Esophagus muscularis mucosa (tissue), 4 donors: Measurements from ENCODE around the gene PLXNC1. TPM values are rescaled to one million over a fixed set of nuclear protein-coding genes. Genes with fewer than 3 reads are reported as not detected.

ENCODE experiments used
- DNase-seq: peaks from one replicate; pipeline ENCODE4 v3.0.0-alpha.2; 2017; ENCODE audit errors: extremely low spot score
- H3K27ac ChIP-seq, 4 donors: fragments of 200-600 bp; sonication (generic); replicated peaks in 1 of 4; 1 replicate in 3 of 4; 2 replicates in 1 of 4; pipeline ENCODE4 v1.5.1; 2016 to 2019; ENCODE audit warnings: mild to moderate bottlenecking in 1 of 4
- H3K27me3 ChIP-seq, 4 donors: fragments of 200-600 bp; sonication (generic); one replicate each; pipeline versions ENCODE4 v1.5.1 to v1.6.0; 2016 to 2019
- H3K36me3 ChIP-seq, 4 donors: fragments of 200-600 bp; sonication (generic); one replicate each; pipeline ENCODE4 v1.5.1; 2016 to 2019
- H3K4me1 ChIP-seq, 4 donors: fragments of 200-600 bp; sonication (generic); one replicate each; pipeline ENCODE4 v1.5.1; 2016 to 2019
- H3K4me3 ChIP-seq, 4 donors: fragments of 200-600 bp; sonication (generic); 1 replicate in 2 of 4; 2 replicates in 2 of 4; pipeline ENCODE4 v1.5.1; 2016 to 2019; ENCODE audit warnings: mild to moderate bottlenecking in 4 of 4, moderate library complexity in 1 of 4
- H3K9me3 ChIP-seq, 4 donors: fragments of 200-600 bp; sonication (generic); 1 replicate in 3 of 4; 2 replicates in 1 of 4; pipeline ENCODE4 v1.5.1; 2016 to 2019
- EP300 ChIP-seq: sonication (generic); formaldehyde crosslinking; IDR thresholded peaks from one replicate; pipeline ENCODE4 v1.6.1; 2017; ENCODE audit warnings: antibody characterized with exemption
- POLR2A ChIP-seq: fragments of 450-650 bp; IDR thresholded peaks from one replicate; pipeline ENCODE4 v1.6.1; 2017; ENCODE audit warnings: antibody characterized with exemption, moderate library complexity, mild to moderate bottlenecking, low read depth
- POLR2AphosphoS5 ChIP-seq, 2 donors: sonication (generic); formaldehyde crosslinking; IDR thresholded peaks; one replicate each; pipeline ENCODE4 v1.6.1; 2017; ENCODE audit warnings: antibody characterized with exemption in 2 of 2
- WGBS: methylation state at CpG from one replicate; pipeline ENCODE4 v1.1.5; 2018; 5-methylcytosine and 5-hydroxymethylcytosine counted together
- intact Hi-C: fragments of 100-400 bp; cut with DNase I; formaldehyde crosslinking; loops from one replicate; pipeline ENCODE4 v1.15.1; 2023
- total RNA-seq, 4 donors: library from RNA; depleted of rRNA; stranded (reverse); fragments of >200 nt; gene quantifications; one replicate each; pipeline versions ENCODE4 v1.1.0 to v1.2.1, GENCODE V29; 2016
- TF ChIP-seq, protein P1 (sequence below), 3 experiments: fragments of 200-600 bp in 2 of 3; fragments of 450-650 bp in 1 of 3; sonication (generic) in 2 of 3; IDR thresholded peaks; one replicate each; pipeline ENCODE4 v1.5.1; 2017 to 2019; ENCODE audit warnings: antibody characterized with exemption in 3 of 3, mild to moderate bottlenecking in 2 of 3, moderate library complexity in 1 of 3

PLXNC1 gene
- total RNA-seq, 4 donors from 2014 or later = 4.0 to 12.3 (median 7.4) TPM

DNA sequence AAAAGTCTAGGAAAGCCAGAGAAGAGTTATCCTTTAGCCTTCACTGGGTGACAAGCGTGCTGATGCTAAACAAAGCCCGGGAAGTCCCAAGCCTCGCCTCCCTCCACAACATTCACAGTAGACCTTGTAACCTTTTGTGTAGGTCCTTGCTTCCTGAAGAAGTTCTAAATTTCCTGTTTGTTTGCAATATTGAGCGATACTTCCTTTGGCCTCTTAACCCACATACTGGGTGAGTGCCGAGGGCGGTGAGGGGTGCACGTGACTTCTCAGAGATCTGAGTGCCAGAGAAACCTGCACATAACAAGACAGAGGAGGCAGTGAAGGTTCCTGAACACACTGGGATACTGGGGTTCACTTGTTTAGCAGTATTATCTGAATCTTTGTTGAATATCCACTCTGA, 134.3 kb downstream of the PLXNC1 start:
- intact Hi-C loops = no loop called here
- no peaks in the 10 kb centered on the region for H3K27me3 ChIP-seq
- peaks cover 0 to 7% (median 0%) of the 10 kb centered on the region in 4 donors for H3K36me3 ChIP-seq
- TF ChIP-seq, protein P1, sequence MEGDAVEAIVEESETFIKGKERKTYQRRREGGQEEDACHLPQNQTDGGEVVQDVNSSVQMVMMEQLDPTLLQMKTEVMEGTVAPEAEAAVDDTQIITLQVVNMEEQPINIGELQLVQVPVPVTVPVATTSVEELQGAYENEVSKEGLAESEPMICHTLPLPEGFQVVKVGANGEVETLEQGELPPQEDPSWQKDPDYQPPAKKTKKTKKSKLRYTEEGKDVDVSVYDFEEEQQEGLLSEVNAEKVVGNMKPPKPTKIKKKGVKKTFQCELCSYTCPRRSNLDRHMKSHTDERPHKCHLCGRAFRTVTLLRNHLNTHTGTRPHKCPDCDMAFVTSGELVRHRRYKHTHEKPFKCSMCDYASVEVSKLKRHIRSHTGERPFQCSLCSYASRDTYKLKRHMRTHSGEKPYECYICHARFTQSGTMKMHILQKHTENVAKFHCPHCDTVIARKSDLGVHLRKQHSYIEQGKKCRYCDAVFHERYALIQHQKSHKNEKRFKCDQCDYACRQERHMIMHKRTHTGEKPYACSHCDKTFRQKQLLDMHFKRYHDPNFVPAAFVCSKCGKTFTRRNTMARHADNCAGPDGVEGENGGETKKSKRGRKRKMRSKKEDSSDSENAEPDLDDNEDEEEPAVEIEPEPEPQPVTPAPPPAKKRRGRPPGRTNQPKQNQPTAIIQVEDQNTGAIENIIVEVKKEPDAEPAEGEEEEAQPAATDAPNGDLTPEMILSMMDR (IDR thresholded peaks at IDR 0.05) = no peak
- TF ChIP-seq POLR2A (no peak), POLR2AphosphoS5 (IDR thresholded peaks at IDR 0.05) (no peak), EP300 (no peak)
- H3K4me1 ChIP-seq = peaks cover 0 to 14% (median 6%) of the 10 kb centered on the region in 4 donors
- WGBS = 70% methylated on average over 7 of the region's 7 CpGs
- DNase-seq = no peak
- no peaks in the 10 kb centered on the region for H3K9me3 ChIP-seq
- no peak overlapping the region for H3K27ac ChIP-seq
- no peak overlapping the region for H3K4me3 ChIP-seq

DNA sequence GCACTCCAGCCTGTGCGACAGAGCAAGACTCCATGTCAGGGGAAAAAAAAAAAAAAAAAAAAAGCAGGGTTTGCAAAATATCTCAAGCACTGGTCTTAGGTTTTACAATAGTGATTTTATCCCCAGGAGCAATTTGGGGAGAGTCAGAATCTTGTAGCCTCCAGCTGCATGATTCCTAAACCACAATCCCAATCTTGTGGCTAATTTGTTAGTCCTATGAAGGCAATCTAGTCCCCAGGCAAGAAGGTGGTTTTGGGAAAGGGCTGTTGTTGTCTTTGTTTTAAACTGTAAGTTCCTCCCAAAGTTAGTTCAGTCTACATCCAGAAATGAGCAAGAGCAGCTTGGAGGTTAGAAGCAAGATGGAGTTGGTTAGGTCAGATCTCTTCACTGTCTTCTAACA, 135.7 kb downstream of the PLXNC1 start:
- intact Hi-C loops = no loop called here
- no peak for TF ChIP-seq POLR2A
- TF ChIP-seq POLR2AphosphoS5 (IDR thresholded peaks at IDR 0.05) = no peak
- TF ChIP-seq, protein P1 (IDR thresholded peaks at IDR 0.05) = no peak
- TF ChIP-seq EP300 = no peak
- 100% methylated on average over 1 of the region's 1 CpG for WGBS

DNA sequence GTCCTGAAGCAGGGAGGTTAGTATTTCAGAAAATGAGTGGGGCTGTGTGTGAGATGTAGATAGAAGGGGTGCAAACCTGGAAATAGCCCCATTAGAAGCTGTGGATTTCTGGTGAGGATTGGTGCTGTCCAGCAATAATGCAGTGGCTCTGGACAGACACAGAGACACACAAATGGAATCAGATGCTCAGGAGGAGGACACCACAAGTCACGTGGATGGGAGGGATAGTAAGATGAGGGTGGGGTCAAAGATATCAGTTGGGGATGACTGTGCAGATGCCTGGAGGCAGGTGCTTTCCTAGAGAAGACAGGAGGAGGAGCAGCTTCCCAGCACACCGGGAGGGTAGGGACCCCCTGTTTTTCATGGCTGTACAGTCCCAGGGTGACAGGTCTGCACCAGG, 136.5 kb downstream of the PLXNC1 start:
- Histone ChIP-seq H3K4me1 (peaks cover 10 to 21% (median 17%) of the 10 kb centered on the region in 4 donors), H3K36me3 (peaks cover 0 to 12% (median 0%) of the 10 kb centered on the region in 4 donors), H3K27ac (no peak overlapping the region), H3K4me3 (no peak overlapping the region), H3K9me3 (no peaks in the 10 kb centered on the region), H3K27me3 (no peaks in the 10 kb centered on the region)
- DNase-seq = no peak
- TF ChIP-seq POLR2A (no peak), POLR2AphosphoS5 (IDR thresholded peaks at IDR 0.05) (no peak), EP300 (no peak)
- TF ChIP-seq, protein P1 (IDR thresholded peaks at IDR 0.05) = no peak
- intact Hi-C loops = no loop called here
- 79% methylated on average over 2 of the region's 2 CpGs for WGBS

More for the DNA sequence above, 135.7 kb downstream of the PLXNC1 start:
- H3K4me1 ChIP-seq = peaks cover 2 to 14% (median 9%) of the 10 kb centered on the region in 4 donors
- H3K36me3 ChIP-seq = peaks cover 0 to 16% (median 0%) of the 10 kb centered on the region in 4 donors
- no peak overlapping the region for H3K27ac ChIP-seq
- H3K9me3 ChIP-seq = no peaks in the 10 kb centered on the region
- H3K27me3 ChIP-seq = no peaks in the 10 kb centered on the region
- no peak for DNase-seq
- no peak overlapping the region for H3K4me3 ChIP-seq

DNA sequence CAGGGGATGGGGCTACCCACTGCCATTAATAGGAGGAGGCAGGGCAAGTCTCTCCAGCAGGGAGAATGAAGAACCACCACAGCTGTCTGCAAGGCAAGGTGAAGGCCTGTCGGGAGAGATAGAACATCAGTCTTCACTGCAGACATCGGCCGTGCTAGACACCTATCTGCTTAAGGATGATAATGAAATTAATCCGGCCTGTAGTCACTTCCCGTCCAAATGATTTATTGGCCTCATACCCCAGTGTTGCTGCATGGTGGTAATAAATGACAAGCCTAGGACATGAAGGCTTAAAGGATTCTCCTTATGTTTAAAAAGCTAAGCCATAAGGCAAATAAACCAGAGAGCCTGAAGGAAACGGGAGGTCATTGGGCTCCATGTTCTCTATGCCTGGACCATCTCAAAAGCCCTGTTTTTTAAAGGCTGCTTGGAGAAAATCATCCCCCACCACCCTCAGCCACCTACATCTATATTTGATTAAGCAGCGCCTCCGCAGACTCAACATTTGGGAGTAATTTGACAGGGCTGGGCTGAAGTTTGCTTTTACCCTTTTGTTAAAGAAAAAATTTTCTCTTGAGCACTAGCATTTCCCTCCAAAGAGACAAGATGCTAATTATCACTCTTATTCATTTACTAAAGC, 137.7 kb downstream of the PLXNC1 start:
- WGBS = 60% methylated on average over 8 of the region's 8 CpGs
- H3K27me3 ChIP-seq = no peaks in the 10 kb centered on the region
- no peak for TF ChIP-seq POLR2AphosphoS5 (IDR thresholded peaks at IDR 0.05)
- TF ChIP-seq, protein P1 (IDR thresholded peaks at IDR 0.05) = no peak
- TF ChIP-seq EP300 = no peak
- TF ChIP-seq POLR2A = no peak
- no peak for DNase-seq
- no peaks in the 10 kb centered on the region for H3K9me3 ChIP-seq
- H3K4me1 ChIP-seq = peaks cover 17 to 33% (median 25%) of the 10 kb centered on the region in 4 donors
- intact Hi-C loops = no loop called here
- H3K4me3 ChIP-seq = no peak overlapping the region
- peaks cover 0 to 9% (median 0%) of the 10 kb centered on the region in 4 donors for H3K36me3 ChIP-seq
- H3K27ac ChIP-seq = no peak overlapping the region
